GOT3 (cell line): ENCODE measurements around the gene TTC38.

Source experiments
- DNase-seq: peaks from one replicate; lab custom pipeline; 2025; ENCODE audit warnings: mixed read lengths; lab: John Stamatoyannopoulos, UW

The TTC38 gene

DNA sequence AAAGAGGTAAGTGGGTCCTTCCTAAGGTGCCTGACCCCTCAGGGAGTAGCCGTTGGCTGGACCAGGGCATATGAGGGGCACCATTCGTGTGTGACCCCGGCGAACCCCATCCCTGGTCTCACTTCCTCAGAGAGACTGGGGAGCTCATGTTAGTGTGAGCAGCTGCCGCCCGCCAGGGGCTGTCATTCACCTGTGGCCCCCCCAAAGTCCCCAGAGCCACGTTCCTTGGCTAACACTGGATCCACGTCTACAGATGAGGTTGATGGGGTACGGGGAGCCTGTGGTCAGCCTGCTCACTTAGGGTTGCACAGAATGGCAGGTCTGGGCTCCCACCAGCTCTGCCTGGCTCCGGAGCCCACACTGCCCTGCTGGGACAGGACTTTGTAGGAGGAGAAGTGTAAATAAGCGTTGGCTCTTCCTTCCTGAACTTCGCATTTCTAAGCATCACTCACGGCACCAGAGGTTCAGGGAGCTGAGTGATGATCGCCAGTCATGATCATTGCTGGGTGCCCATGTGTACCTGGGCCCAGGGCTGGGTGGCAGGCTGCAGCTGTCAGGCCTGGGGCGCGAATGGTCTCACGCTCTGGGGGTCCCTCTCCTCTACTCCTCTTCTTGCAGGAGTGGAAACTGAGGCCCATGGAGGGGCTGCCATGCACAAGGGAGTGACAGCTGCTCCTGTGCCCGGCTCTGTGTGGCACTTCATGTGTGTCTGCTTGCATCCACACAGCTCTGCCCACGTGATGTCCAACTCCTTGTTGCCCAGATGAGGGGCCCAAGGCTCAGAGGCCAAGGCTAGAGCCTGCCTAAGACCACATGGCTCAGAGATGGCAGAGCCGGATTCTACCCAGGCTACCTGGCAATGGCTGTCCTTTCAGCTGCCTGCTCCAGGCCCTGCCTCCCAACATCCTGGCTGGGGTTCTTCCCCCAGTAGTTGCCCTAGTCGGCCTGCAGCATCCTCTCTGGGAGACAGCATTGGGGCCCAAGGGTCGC, 11.1 kb downstream of the TTC38 start:
- no peak for DNase-seq

- no peak for DNase-seq
These were observed 12.4 kb downstream of the TTC38 start for GRCh38 chr22:46280063-46280817.

DNA sequence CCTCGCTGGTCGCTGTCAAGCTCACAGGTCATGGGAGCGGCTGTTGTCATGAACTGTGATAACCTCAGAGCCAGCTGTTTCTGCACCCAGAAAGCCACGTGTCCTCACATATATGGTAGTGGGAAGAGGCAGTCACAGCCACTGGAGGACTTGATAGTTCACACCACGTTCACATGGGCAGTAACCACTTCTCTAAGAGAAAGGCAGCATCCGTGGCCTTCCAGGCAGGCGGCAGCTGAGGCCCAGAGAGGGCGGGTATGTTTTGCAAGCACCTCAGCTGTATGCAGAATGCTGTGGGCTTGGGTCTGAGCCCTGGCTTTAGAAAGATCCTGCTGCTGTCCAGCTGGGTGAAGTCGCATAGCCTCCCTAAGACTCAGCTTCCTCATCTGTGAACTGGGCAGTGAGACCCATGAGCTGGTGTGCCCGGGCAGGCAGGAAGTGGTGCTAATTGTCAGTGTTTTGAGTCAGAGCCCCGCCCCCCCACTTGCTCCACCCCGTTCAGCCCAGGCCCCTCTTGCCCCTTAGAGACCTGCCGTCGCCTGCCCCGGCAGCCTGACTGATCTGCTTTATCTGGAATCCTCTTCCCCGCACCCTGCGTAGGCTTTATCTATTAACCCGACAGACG, 13.3 kb downstream of the TTC38 start:
- DNase-seq, result no peak

GRCh38 chr22:46281866-46282678, 14.3 kb downstream of the TTC38 start:
- DNase-seq, result no peak

DNA sequence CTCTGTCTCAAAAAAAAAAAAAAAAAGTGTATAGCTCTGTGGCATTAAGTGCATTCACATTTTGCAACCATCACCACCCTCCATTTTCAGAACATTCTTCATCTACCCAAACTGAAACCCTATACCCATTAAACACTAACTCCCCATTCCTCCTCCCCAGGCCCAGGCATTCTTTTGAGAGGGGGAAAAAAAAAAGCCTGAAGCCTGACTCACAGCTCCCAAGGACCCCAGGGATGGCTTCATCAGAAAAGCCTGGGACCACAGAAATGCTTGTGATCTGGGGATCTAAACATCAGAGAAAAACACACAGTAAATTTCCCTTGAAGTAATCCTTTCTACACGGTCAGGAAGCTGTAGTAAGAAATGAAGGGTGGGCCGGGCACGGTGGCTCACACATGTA, 18.2 kb downstream of the TTC38 start:
- DNase-seq, result no peak

GRCh38 chr22:46286941-46287872, 19.4 kb downstream of the TTC38 start:
- DNase-seq, result no peak

DNA sequence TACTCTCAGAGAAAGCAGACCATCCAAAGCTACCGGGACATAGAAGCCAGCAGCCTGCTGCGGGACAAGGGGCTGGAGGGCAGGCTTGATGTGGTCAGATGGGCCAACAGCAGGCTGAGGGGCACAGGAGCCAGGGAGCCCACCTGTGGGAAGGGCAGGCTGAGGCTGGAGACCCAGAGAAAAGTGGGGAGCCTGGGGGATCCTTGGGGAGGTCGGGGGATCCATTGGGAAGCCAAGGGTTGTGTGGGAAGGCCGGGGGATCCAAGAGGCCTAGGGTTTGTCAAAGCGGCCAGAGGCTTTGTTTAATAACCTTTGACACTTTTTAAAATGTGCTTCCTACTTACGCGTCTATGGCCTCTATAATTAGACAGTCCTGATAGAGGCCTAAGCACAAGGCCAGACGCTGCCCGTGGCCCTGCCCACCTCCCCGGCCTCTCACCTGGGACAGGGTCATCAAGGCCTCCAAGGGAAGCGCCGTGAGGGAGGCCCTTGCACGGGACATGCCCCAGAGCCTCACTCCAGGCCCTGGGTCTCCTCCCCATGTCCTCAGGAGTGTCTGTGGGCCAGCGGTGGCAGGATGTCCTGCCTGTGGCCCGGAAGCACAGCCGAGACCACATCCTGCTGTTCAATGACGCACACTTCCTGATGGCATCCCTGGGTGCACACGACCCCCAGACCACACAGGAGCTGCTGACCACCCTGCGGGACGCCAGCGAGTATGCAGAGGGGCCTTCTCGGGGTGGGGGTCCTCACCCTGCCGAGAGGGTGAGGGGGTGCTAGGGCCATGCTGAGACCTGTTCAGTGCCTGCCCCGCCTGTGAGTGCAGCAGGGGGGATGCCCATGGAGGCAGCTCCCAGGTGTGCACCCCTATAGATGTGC, 20.3 kb downstream of the TTC38 start:
- no peak for DNase-seq

GRCh38 chr22:46288846-46289243, 21.0 kb downstream of the TTC38 start:
- no peak for DNase-seq

- no peak for DNase-seq
These were observed 21.6 kb downstream of the TTC38 start for GRCh38 chr22:46289244-46289891.

- no peak for DNase-seq
These were observed 22.5 kb downstream of the TTC38 start for GRCh38 chr22:46290121-46290842.

DNA sequence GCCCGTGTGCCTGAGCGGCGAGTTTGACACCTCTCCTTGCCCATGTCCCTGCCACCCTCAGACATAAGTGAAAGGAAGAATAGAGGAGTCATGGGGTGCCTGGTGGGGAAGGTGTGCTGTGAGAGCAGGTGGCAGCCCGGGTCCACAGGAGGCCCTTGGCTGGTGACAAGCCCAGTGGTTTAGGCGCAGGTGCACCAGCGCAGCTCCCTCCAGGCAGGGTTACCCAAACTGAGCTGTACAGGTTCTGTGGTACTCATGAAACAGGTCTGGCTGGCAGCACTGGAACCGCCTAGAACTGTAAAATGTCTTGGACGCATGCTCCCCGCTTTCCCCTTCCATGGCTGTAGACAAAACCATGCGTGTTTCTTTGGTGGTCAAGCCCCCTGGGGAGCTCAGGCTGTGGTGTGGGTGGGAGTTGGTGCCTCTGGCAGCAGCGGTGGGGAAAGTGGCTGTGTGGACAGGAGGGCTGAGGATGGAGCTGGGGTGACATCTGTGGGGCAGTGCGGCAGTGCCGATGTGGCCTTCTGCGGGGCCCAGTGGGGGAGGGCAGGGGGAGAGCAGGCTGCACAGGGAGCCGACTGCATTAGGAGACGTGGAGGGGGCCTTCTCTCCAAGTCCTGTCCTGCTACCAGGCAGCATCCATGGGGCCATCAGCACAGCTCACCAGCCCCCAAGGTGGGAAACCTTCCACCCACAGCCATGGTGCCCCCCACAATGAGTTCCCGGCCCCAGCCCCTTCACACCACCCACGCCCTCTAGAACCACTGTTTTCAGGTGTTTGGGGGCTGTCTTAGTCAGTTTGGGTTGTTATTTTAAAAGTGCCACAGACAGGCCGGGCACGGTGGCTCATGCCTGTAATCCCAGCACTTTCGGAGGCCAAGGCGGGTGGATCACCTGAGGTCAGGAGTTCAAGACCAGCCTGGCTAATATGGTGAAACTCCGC, 23.3 kb downstream of the TTC38 start:
- DNase-seq, result no peak

GRCh38 chr22:46292173-46292572, 24.4 kb downstream of the TTC38 start:
- no peak for DNase-seq

DNA sequence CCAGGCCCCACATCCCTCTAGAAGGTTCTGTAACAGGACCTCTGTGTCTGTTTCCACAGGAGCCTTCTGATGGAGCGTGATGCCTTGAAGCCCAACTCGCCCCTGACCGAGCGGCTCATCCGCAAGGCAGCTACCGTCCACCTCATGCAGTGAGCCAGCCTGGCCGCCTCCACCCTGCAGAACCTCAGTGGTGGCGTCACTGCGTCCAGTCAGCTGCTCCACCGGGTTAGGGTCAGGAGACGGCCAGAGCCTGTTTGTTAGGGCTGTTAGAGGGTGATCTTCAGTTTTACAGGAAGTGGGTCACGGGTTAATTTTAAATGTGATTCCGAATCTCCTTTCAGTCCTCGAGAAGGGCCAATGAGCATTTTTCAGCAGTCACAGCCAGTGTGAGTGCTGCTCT, 24.9 kb downstream of the TTC38 start:
- no peak for DNase-seq

- no peak for DNase-seq
These were observed 25.9 kb downstream of the TTC38 start for GRCh38 chr22:46293577-46294260.

DNA sequence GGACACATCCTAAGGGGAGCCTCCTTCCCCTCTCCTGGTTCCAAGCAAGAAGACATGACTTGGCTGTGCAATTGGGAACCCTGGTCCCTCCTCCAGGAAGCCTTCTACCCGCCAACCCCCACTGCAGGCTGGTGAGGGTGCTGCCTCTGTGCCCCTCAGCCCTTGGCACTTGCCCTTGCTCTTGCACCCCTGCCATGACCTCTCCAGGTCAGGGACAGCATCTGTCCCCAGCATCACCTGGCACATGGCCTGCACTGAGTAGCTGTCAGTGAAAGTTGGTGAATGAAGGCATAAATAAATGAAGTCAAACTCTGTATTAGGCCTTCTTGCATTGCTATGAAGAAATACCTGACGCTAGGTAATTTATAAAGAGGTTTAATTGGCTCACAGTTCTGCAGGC, 27.0 kb downstream of the TTC38 start:
- no peak for DNase-seq

DNA sequence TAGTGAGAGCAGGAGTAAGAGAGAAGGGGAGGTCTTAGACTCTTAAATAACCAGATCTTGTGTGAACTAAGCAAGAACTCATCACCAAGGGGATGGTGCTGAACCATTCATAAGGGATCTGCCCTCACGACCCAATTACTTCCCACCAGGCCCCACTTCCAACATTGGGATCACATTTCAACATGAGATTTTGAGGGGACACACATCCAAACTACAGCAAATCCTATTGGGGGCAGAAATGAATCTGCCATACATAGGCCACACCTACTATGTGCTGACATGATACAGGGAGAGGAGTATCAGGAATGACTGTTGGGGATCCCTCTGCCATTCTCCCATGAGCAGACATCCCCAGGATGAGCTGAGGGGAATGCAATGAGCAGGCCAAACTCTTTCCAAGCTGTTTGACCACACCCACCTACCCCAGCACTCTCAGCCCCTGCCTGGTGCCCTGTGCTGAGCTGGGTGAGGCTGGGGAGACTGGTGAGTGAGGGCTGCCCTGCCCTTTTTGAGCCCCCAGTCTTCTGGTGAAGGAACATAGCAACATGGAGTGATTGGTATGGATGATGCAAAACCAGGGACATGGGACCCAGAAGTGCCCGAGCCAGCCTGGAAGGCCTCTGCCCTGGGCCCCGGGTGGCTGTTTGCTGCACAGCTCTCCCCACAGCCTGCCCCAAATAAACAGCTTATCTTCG, 27.6 kb downstream of the TTC38 start:
- DNase-seq, result no peak
